ENCODE results near the gene HOXA11. TPM values are rescaled to one million over a fixed set of nuclear protein-coding genes. Genes with fewer than 3 reads are reported as not detected.
A peak's percentile ranks its signal among the peaks of the same experiment; 100 is the strongest.

The HOXA11 gene
- polyA plus RNA-seq, 1 of the 3 experiments (the other 2 are of a cell fraction): not detected

DNA sequence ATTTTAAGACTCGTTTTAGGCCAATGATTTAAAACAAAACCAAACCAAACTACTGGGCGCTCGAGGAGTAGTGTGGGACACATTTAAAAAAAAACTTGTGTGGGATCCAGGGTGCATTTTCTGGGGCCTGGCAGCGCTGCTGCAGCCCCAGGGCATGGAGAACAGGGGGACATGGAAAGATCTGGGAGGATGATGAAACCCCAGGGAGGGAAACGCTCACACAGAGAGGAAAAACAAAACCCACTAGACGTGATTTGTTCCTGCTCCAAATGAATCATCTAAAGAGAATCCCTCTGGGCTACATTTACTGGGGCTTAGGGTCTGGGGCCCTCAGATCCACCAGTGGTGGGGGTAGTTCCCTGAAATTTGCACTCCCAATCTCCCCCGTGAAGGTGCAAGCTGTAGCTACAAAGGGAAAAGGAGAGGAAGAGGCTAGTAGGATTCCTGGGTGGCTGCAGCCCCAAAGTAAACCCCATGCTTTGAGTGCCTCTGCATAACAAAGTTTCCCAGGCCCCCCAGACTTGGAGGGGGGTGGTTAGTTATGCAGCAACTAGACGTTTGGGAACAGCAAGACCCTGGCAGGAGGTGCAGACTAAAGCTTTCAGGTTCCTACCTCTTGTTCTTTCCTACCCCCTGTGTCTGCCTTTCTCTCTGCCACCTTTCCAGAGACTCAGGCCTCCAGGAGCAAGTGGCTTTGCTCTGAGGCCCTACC, 29.4 kb upstream of the HOXA11 start (continued):
- TF ChIP-seq, protein P1, sequence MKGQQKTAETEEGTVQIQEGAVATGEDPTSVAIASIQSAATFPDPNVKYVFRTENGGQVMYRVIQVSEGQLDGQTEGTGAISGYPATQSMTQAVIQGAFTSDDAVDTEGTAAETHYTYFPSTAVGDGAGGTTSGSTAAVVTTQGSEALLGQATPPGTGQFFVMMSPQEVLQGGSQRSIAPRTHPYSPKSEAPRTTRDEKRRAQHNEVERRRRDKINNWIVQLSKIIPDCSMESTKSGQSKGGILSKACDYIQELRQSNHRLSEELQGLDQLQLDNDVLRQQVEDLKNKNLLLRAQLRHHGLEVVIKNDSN (IDR thresholded peaks at IDR 0.05; ENCODE audit: borderline replicate concordance, low read depth): no peak
- TF ChIP-seq JUND (IDR thresholded peaks at IDR 0.05) (no peak), SIN3A (IDR thresholded peaks at IDR 0.05; ENCODE audit: borderline replicate concordance, low read depth, low read length) (no peak), EZH2phosphoT487 (IDR thresholded peaks at IDR 0.05; ENCODE audit: borderline replicate concordance, low read depth) (no peak), CHD2 (IDR thresholded peaks at IDR 0.05; ENCODE audit: low read length, partially characterized antibody) (no peak), FOSL2 (IDR thresholded peaks at IDR 0.05; ENCODE audit: borderline replicate concordance, low read depth) (no peak), MXI1 (IDR thresholded peaks at IDR 0.05; ENCODE audit: low read depth, low read length) (no peak), POLR2AphosphoS5 (IDR thresholded peaks at IDR 0.05; ENCODE audit: low read depth, low read length) (no peak)

DNA sequence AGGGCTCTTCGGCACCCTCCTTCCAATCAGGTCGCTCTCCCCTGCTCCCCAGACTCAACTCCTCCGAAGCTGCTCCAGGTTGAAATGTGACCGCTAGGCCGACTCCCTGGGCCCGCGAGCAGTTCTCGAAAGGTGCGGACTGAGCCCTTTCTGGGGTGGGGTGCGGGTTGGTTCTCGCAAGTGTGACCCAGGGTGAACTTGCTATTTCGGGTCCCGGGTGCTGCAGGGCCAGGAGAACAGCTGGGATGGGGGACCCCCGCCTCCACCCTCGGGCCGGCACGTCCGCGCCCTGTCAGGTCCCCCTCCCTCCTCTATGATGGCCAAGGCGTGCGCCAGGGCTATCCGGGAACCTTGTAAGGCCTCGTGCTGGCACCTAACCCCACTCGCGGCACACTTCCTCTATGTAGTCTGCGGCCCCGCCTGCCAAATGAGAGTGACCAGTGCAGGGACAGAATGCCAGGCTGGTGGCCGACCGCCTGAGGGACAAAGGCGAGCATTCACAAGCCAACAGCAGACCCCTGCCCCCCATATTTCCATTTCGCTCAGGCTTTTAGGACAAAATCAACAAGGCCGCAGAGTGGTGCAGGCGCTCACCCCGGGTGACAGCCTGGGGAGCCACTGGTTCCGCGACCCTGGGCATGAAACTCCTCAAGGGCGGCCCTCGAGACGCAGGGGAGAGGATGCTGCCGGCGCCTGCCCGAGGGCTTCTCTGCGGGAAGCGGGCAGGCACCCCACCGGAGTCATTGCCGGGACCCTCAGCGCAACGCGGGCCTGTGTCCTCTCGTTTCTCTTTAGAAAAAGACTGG, 28.6 kb upstream of the HOXA11 start:
- Histone ChIP-seq H2AFZ (ENCODE audit: low read depth) (no peak overlapping the region), H3K36me3 (replicated peaks in 1 of 2; ENCODE audit: control insufficient read depth in 1 of 2, insufficient read depth in 2 of 2, low read length in 1 of 2) (no peaks in the 10 kb centered on the region), H3K9ac (no peak overlapping the region), H3K4me1 (ENCODE audit: control insufficient read depth in 1 of 2, insufficient read depth in 2 of 2, low read depth in 1 of 2, low read length in 1 of 2) (peaks cover 0 to 14% of the 10 kb centered on the region in 2 experiments; a peak in 1 of 4 replicates), H3F3A (replicated peaks; ENCODE audit: insufficient read depth) (no peaks in the 10 kb centered on the region), H3K27me3 (ENCODE audit: insufficient read depth) (peaks cover 97% of the 10 kb centered on the region), H3K9me2 (no peaks in the 10 kb centered on the region), H3K9me3 (no peaks in the 10 kb centered on the region), H3K79me2 (ENCODE audit: insufficient read depth) (no peaks in the 10 kb centered on the region), H3K4me3 (ENCODE audit: low read depth in 2 of 2, low read length in 1 of 2) (no peak overlapping the region), H4K20me1 (ENCODE audit: insufficient read depth) (no peaks in the 10 kb centered on the region; the same call in 1 of the 2 replicates), H3K27ac (ENCODE audit: low read depth in 2 of 2, low read length in 1 of 2) (no peak overlapping the region), H3K4me2 (no peak overlapping the region)
- POLR2A ChIA-PET: no interaction called here
- no peak for DNase-seq
- 0 out of 2 replicates have a peak, but pooled peaks have one; percentile 67 for TF ChIP-seq EZH2phosphoT487 (IDR thresholded peaks at IDR 0.05; ENCODE audit: borderline replicate concordance, low read depth)
- no peak for TF ChIP-seq SMC3 (IDR thresholded peaks at IDR 0.05; ENCODE audit: low read depth, low read length)
- CTCF ChIA-PET: interaction anchor here (1.0 to 8.7 kb wide), 6 partner anchors 11 to 360 kb away, joined by 3 to 81 read pairs (median 40); no protein-coding TSS in a partner anchor
- WGBS (ENCODE audit: low lambda C conversion rate): 24% methylated on average over 39 of the region's 50 CpGs
